ENCODE results near the gene NLRC3. TPM values are rescaled to one million over a fixed set of nuclear protein-coding genes. Genes with fewer than 3 reads are reported as not detected.

NLRC3 gene
- total RNA-seq, 1 experiment from 2014 or later = not detected

DNA sequence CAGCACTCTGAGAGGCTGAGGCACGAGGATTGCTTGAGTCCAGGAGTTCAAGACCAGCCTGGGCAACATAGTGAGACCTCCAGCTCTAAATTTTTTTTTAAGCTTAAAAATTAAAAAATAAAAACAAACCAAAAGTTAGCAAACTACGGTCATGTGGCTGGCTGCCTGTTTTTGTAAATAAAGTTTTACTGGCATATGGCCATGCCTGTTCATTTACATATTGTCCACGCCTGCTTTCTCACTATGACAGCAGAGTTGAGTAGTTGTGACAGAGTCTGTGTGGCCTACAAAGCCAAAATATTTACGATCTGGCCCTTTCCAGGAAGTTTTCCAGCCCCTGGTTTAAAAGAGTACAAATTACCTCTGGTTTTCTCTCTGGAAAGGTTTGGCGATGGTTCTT is 30.9 kb upstream of the NLRC3 start:
- no peaks in the 10 kb centered on the region for H3K9me3 ChIP-seq
- H3K27me3 ChIP-seq (replicated peaks; ENCODE audit: control insufficient read depth, insufficient read depth, low read length) = no peaks in the 10 kb centered on the region
- Mint-ChIP-seq H3K9me3 (ENCODE audit: unreplicated experiment) (no peaks in the 10 kb centered on the region), H3K36me3 (ENCODE audit: insufficient read depth, unreplicated experiment) (no peaks in the 10 kb centered on the region), H3K4me3 (ENCODE audit: unreplicated experiment) (no peak overlapping the region), H3K4me1 (ENCODE audit: low read depth, unreplicated experiment) (peaks cover 18% of the 10 kb centered on the region), H3K27me3 (ENCODE audit: insufficient read depth, unreplicated experiment) (no peaks in the 10 kb centered on the region), H3K27ac (ENCODE audit: unreplicated experiment) (no peak overlapping the region)
- H3K36me3 ChIP-seq (ENCODE audit: control insufficient read depth, insufficient read depth, low read length) = no peaks in the 10 kb centered on the region; the same call in 1 of the 2 replicates
- no peak for DNase-seq
- intact Hi-C loops (cut with micrococcal nuclease; ENCODE audit: unreplicated experiment) = no loop called here
- H3K4me1 ChIP-seq = peaks cover 12% of the 10 kb centered on the region; the same call in 1 of the 2 replicates
- TF ChIP-seq, protein P1, sequence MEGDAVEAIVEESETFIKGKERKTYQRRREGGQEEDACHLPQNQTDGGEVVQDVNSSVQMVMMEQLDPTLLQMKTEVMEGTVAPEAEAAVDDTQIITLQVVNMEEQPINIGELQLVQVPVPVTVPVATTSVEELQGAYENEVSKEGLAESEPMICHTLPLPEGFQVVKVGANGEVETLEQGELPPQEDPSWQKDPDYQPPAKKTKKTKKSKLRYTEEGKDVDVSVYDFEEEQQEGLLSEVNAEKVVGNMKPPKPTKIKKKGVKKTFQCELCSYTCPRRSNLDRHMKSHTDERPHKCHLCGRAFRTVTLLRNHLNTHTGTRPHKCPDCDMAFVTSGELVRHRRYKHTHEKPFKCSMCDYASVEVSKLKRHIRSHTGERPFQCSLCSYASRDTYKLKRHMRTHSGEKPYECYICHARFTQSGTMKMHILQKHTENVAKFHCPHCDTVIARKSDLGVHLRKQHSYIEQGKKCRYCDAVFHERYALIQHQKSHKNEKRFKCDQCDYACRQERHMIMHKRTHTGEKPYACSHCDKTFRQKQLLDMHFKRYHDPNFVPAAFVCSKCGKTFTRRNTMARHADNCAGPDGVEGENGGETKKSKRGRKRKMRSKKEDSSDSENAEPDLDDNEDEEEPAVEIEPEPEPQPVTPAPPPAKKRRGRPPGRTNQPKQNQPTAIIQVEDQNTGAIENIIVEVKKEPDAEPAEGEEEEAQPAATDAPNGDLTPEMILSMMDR (IDR thresholded peaks at IDR 0.05; ENCODE audit: insufficient read depth in 1 of 2, low read depth in 1 of 2, low read length in 1 of 2, severe bottlenecking in 1 of 2, unreplicated experiment in 1 of 2) = no peak
- H3K4me3 ChIP-seq (ENCODE audit: low read depth, low read length) = no peak overlapping the region
- ChIA-PET CTCF (no interaction called here), POLR2A (no interaction called here)
- BruUV-seq (replicated peaks) = no TSS peak

DNA sequence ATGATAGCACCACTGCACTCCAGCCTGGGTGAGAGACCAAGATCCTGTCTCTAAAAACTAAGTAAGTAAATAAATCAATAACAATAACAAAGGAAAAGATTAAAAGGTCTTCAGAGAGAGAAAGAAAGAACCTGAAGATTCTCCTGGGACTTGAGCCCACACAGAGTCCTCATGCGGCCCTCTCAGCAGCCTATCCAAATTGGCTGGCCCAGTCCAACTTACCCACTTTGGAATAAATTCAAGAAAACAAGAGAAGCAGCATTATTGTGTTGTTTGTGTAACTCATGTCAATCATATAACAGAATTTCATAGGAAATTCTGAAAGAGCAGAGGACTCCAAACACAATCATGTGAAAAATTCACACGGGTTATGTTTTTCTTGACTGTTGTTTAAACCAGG is 30.4 kb upstream of the NLRC3 start:
- DNase-seq = no peak
- H3K4me1 Mint-ChIP-seq (ENCODE audit: low read depth, unreplicated experiment) = peaks cover 14% of the 10 kb centered on the region
- no TSS peak for BruUV-seq (replicated peaks)
- Histone ChIP-seq H3K36me3 (ENCODE audit: control insufficient read depth, insufficient read depth, low read length) (no peaks in the 10 kb centered on the region; the same call in 1 of the 2 replicates), H3K4me3 (ENCODE audit: low read depth, low read length) (no peak overlapping the region), H3K9me3 (no peaks in the 10 kb centered on the region), H3K27me3 (replicated peaks; ENCODE audit: control insufficient read depth, insufficient read depth, low read length) (no peaks in the 10 kb centered on the region), H3K4me1 (peaks cover 12% of the 10 kb centered on the region; the same call in 1 of the 2 replicates)
- no peaks in the 10 kb centered on the region for H3K36me3 Mint-ChIP-seq (ENCODE audit: insufficient read depth, unreplicated experiment)
- TF ChIP-seq, protein P1 (IDR thresholded peaks at IDR 0.05; ENCODE audit: insufficient read depth in 1 of 2, low read depth in 1 of 2, low read length in 1 of 2, severe bottlenecking in 1 of 2, unreplicated experiment in 1 of 2) = no peak
- intact Hi-C loops (cut with micrococcal nuclease; ENCODE audit: unreplicated experiment) = no loop called here
- no peak overlapping the region for H3K4me3 Mint-ChIP-seq (ENCODE audit: unreplicated experiment)
- H3K27me3 Mint-ChIP-seq (ENCODE audit: insufficient read depth, unreplicated experiment) = no peaks in the 10 kb centered on the region
- ChIA-PET CTCF (no interaction called here), POLR2A (no interaction called here)
- no peak overlapping the region for H3K27ac Mint-ChIP-seq (ENCODE audit: unreplicated experiment)
- H3K9me3 Mint-ChIP-seq (ENCODE audit: unreplicated experiment) = no peaks in the 10 kb centered on the region

DNA sequence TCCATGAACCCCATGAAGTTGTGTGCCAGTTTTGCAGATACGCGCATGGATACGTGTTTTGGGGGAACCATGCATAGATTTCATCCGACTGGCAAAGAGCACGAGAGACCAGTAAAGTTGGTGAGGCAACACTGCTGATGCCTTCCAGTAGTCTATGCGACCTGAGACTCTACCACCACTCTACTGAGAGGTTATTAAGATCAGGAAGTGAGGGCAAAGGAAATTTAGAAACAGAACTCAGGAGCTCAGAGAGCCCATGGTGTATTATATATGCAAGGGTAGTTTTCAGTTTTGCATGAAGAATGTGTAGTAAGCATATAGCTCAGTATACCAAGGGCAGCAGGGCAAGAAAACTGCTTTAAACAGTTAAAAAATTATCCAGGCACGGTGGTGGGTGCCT is 30.0 kb upstream of the NLRC3 start:
- CTCF ChIA-PET = no interaction called here
- intact Hi-C loops (cut with micrococcal nuclease; ENCODE audit: unreplicated experiment) = no loop called here
- no peaks in the 10 kb centered on the region for H3K9me3 Mint-ChIP-seq (ENCODE audit: unreplicated experiment)

More for the DNA sequence above, 30.0 kb upstream of the NLRC3 start:
- H3K4me1 ChIP-seq = peaks cover 12% of the 10 kb centered on the region; the same call in 1 of the 2 replicates
- no peaks in the 10 kb centered on the region for H3K36me3 Mint-ChIP-seq (ENCODE audit: insufficient read depth, unreplicated experiment)
- H3K9me3 ChIP-seq = no peaks in the 10 kb centered on the region
- TF ChIP-seq, protein P1 (IDR thresholded peaks at IDR 0.05; ENCODE audit: insufficient read depth in 1 of 2, low read depth in 1 of 2, low read length in 1 of 2, severe bottlenecking in 1 of 2, unreplicated experiment in 1 of 2) = no peak
- no peak overlapping the region for H3K27ac Mint-ChIP-seq (ENCODE audit: unreplicated experiment)
- no peak for DNase-seq
- no peak overlapping the region for H3K4me3 Mint-ChIP-seq (ENCODE audit: unreplicated experiment)
- POLR2A ChIA-PET = no interaction called here
- no TSS peak for BruUV-seq (replicated peaks)
- H3K36me3 ChIP-seq (ENCODE audit: control insufficient read depth, insufficient read depth, low read length) = no peaks in the 10 kb centered on the region; the same call in 1 of the 2 replicates
- no peaks in the 10 kb centered on the region for H3K27me3 Mint-ChIP-seq (ENCODE audit: insufficient read depth, unreplicated experiment)
- H3K4me1 Mint-ChIP-seq (ENCODE audit: low read depth, unreplicated experiment) = peaks cover 10% of the 10 kb centered on the region
- no peak overlapping the region for H3K4me3 ChIP-seq (ENCODE audit: low read depth, low read length)
- no peaks in the 10 kb centered on the region for H3K27me3 ChIP-seq (replicated peaks; ENCODE audit: control insufficient read depth, insufficient read depth, low read length)

All from Caco-2 (cell line).